RPMI7951 (cell line): ENCODE measurements around the gene ITGB4. TPM values are rescaled to one million over a fixed set of nuclear protein-coding genes. Genes with fewer than 3 reads are reported as not detected.

Source experiments
- DNase-seq: peaks from one replicate; pipeline ENCODE4 v3.0.0-alpha.2; 2012; ENCODE audit warnings: low read depth
- total RNA-seq: library from RNA; depleted of rRNA; stranded (reverse); fragments of >200 nt; shearing (Covaris generic); gene quantifications from 2 replicates; pipeline ENCODE4 v1.2.3, GENCODE V29; 2014; rRNA removed

ITGB4 gene
- total RNA-seq, 1 experiment from 2014 or later, result 0.36 TPM

GRCh38 chr17:75791254-75791653 is 70.0 kb downstream of the ITGB4 start:
- no peak for DNase-seq

- no peak for DNase-seq
These were observed 72.2 kb downstream of the ITGB4 start for GRCh38 chr17:75793460-75793859.

- no peak for DNase-seq
These were observed 74.8 kb downstream of the ITGB4 start for GRCh38 chr17:75795820-75796607.

GRCh38 chr17:75799402-75799801 is 78.1 kb downstream of the ITGB4 start:
- no peak for DNase-seq

GRCh38 chr17:75803883-75804282 is 82.6 kb downstream of the ITGB4 start:
- no peak for DNase-seq

- DNase-seq, result no peak
These were observed 85.7 kb downstream of the ITGB4 start for GRCh38 chr17:75806822-75807500.

Other genes with a start within 250 kb of the ITGB4 start
- gene CASKIN2, start 205.9 kb upstream of the ITGB4 start, total RNA-seq, result 4.2 and 5.5 TPM in 2 replicates
- 11.2 and 11.9 TPM in 2 replicates for gene TSEN54, start 204.9 kb upstream of the ITGB4 start, total RNA-seq
- gene LLGL2, start 195.8 kb upstream of the ITGB4 start, total RNA-seq, result 0.49 and 1.2 TPM in 2 replicates
- under 0.01 TPM in 1 of 2 replicates, not detected in the other for gene MYO15B, start 133.7 kb upstream of the ITGB4 start, total RNA-seq
- gene SMIM5, start 88.0 kb upstream of the ITGB4 start, total RNA-seq, result not detected in 2 replicates
- 6.0 and 9.6 TPM in 2 replicates for gene RECQL5, start 54.3 kb upstream of the ITGB4 start, total RNA-seq
- 68.9 and 81.3 TPM in 2 replicates for gene SAP30BP, start 54.1 kb upstream of the ITGB4 start, total RNA-seq
- 37.0 and 44.2 TPM in 2 replicates for gene GALK1, start 43.7 kb downstream of the ITGB4 start, total RNA-seq
- 15.6 and 16.0 TPM in 2 replicates for gene UNK, start 63.3 kb downstream of the ITGB4 start, total RNA-seq
- gene UNC13D, start 122.9 kb downstream of the ITGB4 start, total RNA-seq, result 0.78 TPM in 1 of 2 replicates, not detected in the other
- gene WBP2, start 133.9 kb downstream of the ITGB4 start, total RNA-seq, result 21.9 and 24.9 TPM in 2 replicates
- gene TRIM47, start 157.1 kb downstream of the ITGB4 start, total RNA-seq, result 13.6 and 15.9 TPM in 2 replicates
- gene TRIM65, start 175.5 kb downstream of the ITGB4 start, total RNA-seq, result 8.5 and 14.4 TPM in 2 replicates
- gene MRPL38, start 183.4 kb downstream of the ITGB4 start, total RNA-seq, result 25.4 and 36.3 TPM in 2 replicates
- 6.0 and 8.0 TPM in 2 replicates for gene FBF1, start 219.6 kb downstream of the ITGB4 start, total RNA-seq